GM12801 (cell line): ENCODE measurements around the gene SRGAP1.

Experiments
- TF ChIP-seq, protein P1 (sequence below): IDR thresholded peaks from one replicate; pipeline ENCODE4 v1.5.1; 2011; ENCODE audit warnings: control low read depth; ENCODE audit not compliant: insufficient read length; ENCODE audit errors: extremely low read depth

SRGAP1 gene

DNA sequence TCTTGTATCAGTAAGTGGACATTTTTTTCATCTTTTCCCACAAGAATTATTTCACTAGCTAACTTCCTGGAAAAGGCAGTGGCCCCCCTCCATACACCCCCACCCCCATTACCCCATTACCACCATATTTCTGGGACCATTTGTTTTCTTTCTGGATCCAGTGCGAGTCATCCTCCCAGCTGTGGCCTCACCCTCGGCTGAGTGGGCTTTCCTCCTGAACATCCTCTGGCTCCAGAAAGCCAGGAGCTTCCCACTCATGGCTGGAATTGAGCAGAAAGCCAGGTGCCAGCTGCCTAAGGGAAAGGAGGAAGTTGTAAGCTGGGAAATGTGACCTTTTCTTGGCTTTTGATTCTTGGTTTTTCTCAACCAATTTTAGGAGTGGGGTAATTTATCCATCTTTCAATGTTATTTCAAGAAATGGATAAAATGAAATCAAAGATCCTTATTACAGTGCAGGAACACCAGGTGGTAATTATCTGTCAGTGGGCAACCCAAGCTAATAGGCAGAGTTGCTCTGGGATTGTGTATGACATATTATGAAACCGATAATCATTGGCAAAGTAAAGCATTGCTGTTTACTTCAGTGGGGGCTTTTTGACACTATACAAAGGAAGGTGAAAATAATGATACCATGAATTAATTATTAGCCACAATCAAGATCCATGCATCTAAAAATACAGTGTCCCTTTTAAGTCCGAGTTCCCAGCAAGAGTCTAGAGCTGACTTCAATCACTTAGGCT is 253.0 kb downstream of the SRGAP1 start:
- TF ChIP-seq, protein P1, sequence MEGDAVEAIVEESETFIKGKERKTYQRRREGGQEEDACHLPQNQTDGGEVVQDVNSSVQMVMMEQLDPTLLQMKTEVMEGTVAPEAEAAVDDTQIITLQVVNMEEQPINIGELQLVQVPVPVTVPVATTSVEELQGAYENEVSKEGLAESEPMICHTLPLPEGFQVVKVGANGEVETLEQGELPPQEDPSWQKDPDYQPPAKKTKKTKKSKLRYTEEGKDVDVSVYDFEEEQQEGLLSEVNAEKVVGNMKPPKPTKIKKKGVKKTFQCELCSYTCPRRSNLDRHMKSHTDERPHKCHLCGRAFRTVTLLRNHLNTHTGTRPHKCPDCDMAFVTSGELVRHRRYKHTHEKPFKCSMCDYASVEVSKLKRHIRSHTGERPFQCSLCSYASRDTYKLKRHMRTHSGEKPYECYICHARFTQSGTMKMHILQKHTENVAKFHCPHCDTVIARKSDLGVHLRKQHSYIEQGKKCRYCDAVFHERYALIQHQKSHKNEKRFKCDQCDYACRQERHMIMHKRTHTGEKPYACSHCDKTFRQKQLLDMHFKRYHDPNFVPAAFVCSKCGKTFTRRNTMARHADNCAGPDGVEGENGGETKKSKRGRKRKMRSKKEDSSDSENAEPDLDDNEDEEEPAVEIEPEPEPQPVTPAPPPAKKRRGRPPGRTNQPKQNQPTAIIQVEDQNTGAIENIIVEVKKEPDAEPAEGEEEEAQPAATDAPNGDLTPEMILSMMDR = no peak

DNA sequence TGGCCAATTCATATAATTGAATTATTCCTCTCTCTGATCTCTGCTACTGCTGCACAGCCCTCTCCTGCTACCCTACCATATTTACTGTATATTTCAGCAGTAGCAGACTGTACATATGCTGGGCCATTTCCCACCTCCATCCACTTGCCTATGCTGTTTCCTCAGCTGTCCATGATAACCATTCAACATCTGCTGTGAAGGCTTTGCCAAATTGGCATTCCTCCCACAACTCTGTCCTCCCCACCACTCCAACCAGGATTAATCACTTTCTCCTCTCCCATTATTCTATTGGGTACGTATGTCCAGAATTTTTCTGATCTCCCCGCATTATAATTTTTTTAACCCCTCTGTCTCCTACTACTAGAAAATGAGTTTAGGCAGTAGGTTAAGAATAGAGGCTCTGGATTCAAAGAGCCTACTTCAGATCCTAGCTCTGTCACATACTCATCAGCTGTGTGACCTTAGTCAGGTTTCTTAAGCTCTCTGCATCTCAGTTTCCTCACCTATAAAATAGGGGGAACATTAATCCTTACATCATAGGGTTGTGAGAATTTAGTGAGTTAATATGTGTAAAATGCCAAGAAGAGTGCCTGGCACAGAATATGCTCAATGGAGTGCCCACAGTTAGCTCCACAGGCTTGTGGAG is 254.3 kb downstream of the SRGAP1 start:
- TF ChIP-seq, protein P1 = no peak

GRCh38 chr12:64099397-64099796 is 254.9 kb downstream of the SRGAP1 start:
- TF ChIP-seq, protein P1 = no peak

- TF ChIP-seq, protein P1 = no peak
These were observed 257.8 kb downstream of the SRGAP1 start for GRCh38 chr12:64102339-64102738.

- TF ChIP-seq, protein P1 = no peak
These were observed 259.6 kb downstream of the SRGAP1 start for GRCh38 chr12:64103825-64104740.

DNA sequence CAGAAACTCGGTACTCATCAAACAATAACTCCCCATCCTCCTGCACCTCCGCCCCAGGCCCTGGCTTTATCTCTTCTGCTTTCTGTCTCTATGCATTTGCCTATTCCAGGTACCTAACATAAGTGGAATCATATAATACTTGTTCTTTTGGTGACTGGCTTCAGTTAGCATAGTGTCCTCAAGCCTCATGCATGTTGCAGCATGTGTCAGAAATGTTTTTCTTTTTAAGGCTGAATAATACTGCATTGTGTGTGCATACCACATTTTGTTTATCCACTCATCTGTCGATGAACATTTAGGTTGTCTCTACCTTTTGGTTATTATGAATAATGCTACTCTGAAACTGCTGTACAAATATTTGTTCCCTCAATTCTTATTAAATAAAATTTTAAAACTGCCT is 260.5 kb downstream of the SRGAP1 start:
- TF ChIP-seq, protein P1 = no peak

DNA sequence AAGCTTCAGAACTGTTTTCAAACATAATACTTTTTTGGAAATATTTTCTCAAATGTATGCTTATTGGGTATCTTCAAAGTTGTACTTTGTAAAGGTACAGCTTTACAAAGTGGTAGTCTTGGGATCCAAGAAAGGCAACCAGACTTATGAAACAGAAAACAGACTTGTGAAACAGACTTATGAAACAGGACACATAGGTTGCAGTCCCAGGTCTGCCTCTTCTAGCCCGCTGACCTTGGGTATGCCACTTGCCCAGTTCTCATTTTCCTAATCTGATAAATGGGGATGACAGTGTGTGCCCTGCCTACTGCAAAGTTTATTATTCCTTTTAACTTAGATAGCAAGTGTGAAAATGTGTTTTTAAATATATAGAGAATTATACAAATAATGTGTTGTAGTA is 263.3 kb downstream of the SRGAP1 start:
- TF ChIP-seq, protein P1 = no peak
